ENCODE data around the gene GSTO2.

Gene GSTO2

GRCh38 chr10:104257235-104257634, 11.7 kb upstream of the GSTO2 start:
- Mint-ChIP-seq H3K9me3 (no peaks in the 10 kb centered on the region), H3K27me3 (no peaks in the 10 kb centered on the region), H3K27ac (no peak overlapping the region), H3K4me1 (peaks cover 76% of the 10 kb centered on the region), H3K4me3 (no peak overlapping the region), H3K36me3 (peaks cover 51% of the 10 kb centered on the region)
- no peak for DNase-seq
- CTCF ChIA-PET = interaction anchor here (0.6 to 2.4 kb wide), 2 partner anchors 17 to 538 kb away, joined by 3 to 17 read pairs; no protein-coding TSS in a partner anchor

- Mint-ChIP-seq H3K4me1 (peaks cover 74% of the 10 kb centered on the region), H3K36me3 (peaks cover 54% of the 10 kb centered on the region), H3K9me3 (no peaks in the 10 kb centered on the region), H3K27ac (no peak overlapping the region), H3K4me3 (no peak overlapping the region), H3K27me3 (no peaks in the 10 kb centered on the region)
- DNase-seq = no peak
- CTCF ChIA-PET = no interaction called here
Measured at GRCh38 chr10:104258209-104258608, 10.8 kb upstream of the GSTO2 start.

- Mint-ChIP-seq H3K9me3 (no peaks in the 10 kb centered on the region), H3K4me3 (no peak overlapping the region), H3K4me1 (peaks cover 73% of the 10 kb centered on the region), H3K27ac (peak overlapping the region; percentile 39), H3K27me3 (no peaks in the 10 kb centered on the region), H3K36me3 (peaks cover 61% of the 10 kb centered on the region)
- no peak for DNase-seq
- CTCF ChIA-PET = interaction anchor here (0.9 kb wide), 1 partner anchor 92 kb away, joined by 4 read pairs; no protein-coding TSS in a partner anchor
Measured at GRCh38 chr10:104259456-104259855, 9.5 kb upstream of the GSTO2 start.

- DNase-seq = no peak
- CTCF ChIA-PET = interaction anchor here (0.9 to 3.4 kb wide), 3 partner anchors 14 to 91 kb away, joined by 3 to 19 read pairs (median 4); no protein-coding TSS in a partner anchor
- Mint-ChIP-seq H3K27ac (peak overlapping the region; percentile 50), H3K4me3 (no peak overlapping the region), H3K4me1 (peaks cover 76% of the 10 kb centered on the region), H3K36me3 (peaks cover 63% of the 10 kb centered on the region), H3K27me3 (no peaks in the 10 kb centered on the region), H3K9me3 (no peaks in the 10 kb centered on the region)
Measured at GRCh38 chr10:104259999-104260774, 8.8 kb upstream of the GSTO2 start.

- H3K4me1 Mint-ChIP-seq = peaks cover 79% of the 10 kb centered on the region
- no peaks in the 10 kb centered on the region for H3K27me3 Mint-ChIP-seq
- H3K4me3 Mint-ChIP-seq = no peak overlapping the region
- no peak for DNase-seq
- H3K27ac Mint-ChIP-seq = peak overlapping the region; percentile 50
- CTCF ChIA-PET = interaction anchor here (1.0 to 3.4 kb wide), 2 partner anchors 14 to 30 kb away, joined by 3 to 19 read pairs; no protein-coding TSS in a partner anchor
- no peaks in the 10 kb centered on the region for H3K9me3 Mint-ChIP-seq
- peaks cover 66% of the 10 kb centered on the region for H3K36me3 Mint-ChIP-seq
Measured at GRCh38 chr10:104260775-104261115, 8.2 kb upstream of the GSTO2 start.

DNA sequence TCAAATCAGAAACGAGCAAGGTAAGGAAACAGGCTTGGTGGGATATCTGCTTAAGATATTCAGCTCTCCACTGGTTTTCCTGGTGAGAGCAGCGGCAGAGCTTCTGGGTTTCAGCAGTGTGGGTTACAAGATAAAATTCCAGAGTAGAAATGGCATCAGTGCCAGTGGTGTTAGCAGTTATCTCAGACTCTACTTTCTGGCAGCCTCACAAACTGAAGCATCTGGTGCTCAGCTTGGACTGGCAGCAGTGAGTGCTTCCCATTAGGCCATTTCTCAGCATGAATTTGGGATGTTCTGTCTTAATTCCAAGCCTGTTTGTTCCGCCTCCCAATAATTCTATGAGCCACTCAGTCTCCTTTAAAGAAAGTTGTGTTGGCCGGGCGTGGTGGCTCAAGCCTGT, 6.9 kb upstream of the GSTO2 start:
- no peaks in the 10 kb centered on the region for H3K9me3 Mint-ChIP-seq
- H3K4me1 Mint-ChIP-seq = peaks cover 78% of the 10 kb centered on the region
- CTCF ChIA-PET = interaction anchor here (1.8 to 3.4 kb wide), 2 partner anchors 13 to 44 kb away, joined by 4 to 19 read pairs; no protein-coding TSS in a partner anchor
- no peak for DNase-seq
- no peak overlapping the region for H3K27ac Mint-ChIP-seq
- H3K4me3 Mint-ChIP-seq = no peak overlapping the region
- H3K27me3 Mint-ChIP-seq = no peaks in the 10 kb centered on the region
- H3K36me3 Mint-ChIP-seq = peaks cover 71% of the 10 kb centered on the region

DNA sequence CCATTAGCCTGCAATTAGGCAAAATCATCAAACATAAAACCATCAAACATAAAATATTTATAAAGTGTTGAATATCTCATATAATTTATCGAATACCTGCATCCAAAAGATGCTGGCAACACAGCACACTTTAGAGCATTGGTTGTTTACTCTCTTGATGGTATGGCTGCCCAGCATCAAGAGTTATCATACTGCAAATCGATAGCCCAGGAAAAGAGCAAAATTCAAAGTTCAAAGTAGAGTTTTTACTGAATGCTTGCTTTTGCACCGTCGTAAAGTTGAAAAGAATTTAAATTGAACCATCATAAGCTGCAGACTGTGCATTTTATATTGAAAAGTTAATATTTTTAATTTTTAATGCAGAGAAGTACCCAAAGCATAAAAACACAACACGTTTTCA, 4.2 kb upstream of the GSTO2 start:
- CTCF ChIA-PET = no interaction called here
- H3K9me3 Mint-ChIP-seq = no peaks in the 10 kb centered on the region
- H3K4me3 Mint-ChIP-seq = no peak overlapping the region
- no peak for DNase-seq
- peaks cover 75% of the 10 kb centered on the region for H3K4me1 Mint-ChIP-seq
- H3K27me3 Mint-ChIP-seq = no peaks in the 10 kb centered on the region
- H3K36me3 Mint-ChIP-seq = peaks cover 64% of the 10 kb centered on the region
- no peak overlapping the region for H3K27ac Mint-ChIP-seq

DNA sequence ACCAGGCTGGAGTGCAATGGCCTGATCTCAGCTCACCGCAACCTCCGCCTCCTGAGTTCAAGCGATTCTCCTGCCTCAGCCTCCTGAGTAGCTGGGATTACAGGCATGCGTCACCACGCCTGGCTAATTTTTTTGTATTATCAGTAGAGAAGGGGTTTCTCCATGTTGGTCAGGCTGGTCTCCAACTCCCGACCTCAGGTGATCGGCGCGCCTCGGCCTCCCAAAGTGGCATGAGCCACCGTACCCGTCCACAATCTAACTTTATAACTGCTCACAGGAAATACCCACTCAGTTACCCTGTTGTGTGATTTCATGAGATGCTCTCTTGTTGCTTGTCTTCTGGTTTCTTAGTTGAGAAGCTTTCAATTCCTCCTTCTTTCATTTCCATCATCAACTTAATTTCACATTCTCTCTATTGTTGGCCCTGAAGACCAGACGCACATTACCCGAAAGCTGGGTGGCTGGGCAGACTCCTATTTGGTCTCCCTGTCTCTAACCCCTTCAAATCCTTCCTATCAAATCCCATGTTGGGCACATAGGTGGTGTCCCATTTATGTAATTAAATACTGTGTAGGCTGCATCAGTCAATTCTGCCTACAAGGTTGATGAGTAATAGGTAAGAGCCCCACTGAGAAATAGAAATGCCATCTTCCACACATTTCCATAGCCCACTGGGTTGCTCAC, 1.1 kb upstream of the GSTO2 start:
- Mint-ChIP-seq H3K4me1 (peaks cover 53% of the 10 kb centered on the region), H3K27ac (peak overlapping the region; percentile 95), H3K27me3 (no peaks in the 10 kb centered on the region), H3K36me3 (peaks cover 38% of the 10 kb centered on the region), H3K4me3 (peak overlapping the region; percentile 92), H3K9me3 (no peaks in the 10 kb centered on the region)
- CTCF ChIA-PET = interaction anchor here (1.3 kb wide), 1 partner anchor 13 kb away, joined by 3 read pairs; the partner anchor contains the start of gene GSTO1
- DNase-seq = no peak

DNA sequence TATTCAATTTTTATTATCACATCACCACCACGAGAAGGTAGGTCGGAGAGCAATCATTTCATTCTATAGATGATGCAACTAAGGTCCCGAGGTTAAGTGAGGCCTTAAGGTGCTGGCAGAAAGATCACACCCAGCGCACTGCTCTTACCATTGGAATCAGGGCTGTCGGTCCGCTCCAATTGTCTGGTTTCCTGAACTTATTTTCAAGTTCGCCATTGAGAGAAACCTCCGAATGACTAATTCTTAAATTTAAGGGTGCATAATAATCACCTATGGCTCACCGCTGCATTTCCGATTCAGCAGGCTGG, 625 bp upstream of the GSTO2 start:
- Mint-ChIP-seq H3K4me3 (peak overlapping the region; percentile 92), H3K27me3 (no peaks in the 10 kb centered on the region), H3K36me3 (peaks cover 38% of the 10 kb centered on the region), H3K4me1 (peaks cover 52% of the 10 kb centered on the region), H3K27ac (peak overlapping the region; percentile 95), H3K9me3 (no peaks in the 10 kb centered on the region)
- DNase-seq = no peak
- CTCF ChIA-PET = interaction anchor here (1.5 kb wide), 1 partner anchor 14 kb away, joined by 5 read pairs; the partner anchor contains the start of gene GSTO1

DNA sequence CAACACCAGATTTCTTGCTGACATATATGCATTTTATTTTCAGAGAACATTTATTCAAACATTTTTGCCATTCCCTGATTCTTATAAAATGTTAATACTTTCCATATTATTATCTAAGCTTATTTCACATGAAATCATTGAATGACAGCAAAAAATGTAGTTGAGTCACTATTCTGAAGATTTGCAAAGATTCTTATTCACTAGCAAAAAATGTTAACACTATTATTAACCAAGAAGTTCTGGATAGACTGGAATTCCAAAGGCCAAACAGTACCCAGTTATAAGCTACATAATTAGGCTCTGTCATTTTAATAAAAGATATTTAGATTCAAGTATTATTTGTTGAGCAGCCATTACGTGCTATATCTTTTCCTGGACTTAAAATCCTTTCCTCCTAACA, 4.3 kb downstream of the GSTO2 start:
- peaks cover 4% of the 10 kb centered on the region for H3K36me3 Mint-ChIP-seq
- no peak for DNase-seq
- no peak overlapping the region for H3K4me3 Mint-ChIP-seq
- H3K27ac Mint-ChIP-seq = no peak overlapping the region
- H3K9me3 Mint-ChIP-seq = no peaks in the 10 kb centered on the region
- CTCF ChIA-PET = interaction anchor here (0.6 to 5.8 kb wide), 14 partner anchors 10 to 80 kb away, joined by 3 to 66 read pairs (median 18); partner anchors contain the start of genes CFAP43, CFAP58 and ITPRIP
- peaks cover 26% of the 10 kb centered on the region for H3K27me3 Mint-ChIP-seq
- peaks cover 15% of the 10 kb centered on the region for H3K4me1 Mint-ChIP-seq

DNA sequence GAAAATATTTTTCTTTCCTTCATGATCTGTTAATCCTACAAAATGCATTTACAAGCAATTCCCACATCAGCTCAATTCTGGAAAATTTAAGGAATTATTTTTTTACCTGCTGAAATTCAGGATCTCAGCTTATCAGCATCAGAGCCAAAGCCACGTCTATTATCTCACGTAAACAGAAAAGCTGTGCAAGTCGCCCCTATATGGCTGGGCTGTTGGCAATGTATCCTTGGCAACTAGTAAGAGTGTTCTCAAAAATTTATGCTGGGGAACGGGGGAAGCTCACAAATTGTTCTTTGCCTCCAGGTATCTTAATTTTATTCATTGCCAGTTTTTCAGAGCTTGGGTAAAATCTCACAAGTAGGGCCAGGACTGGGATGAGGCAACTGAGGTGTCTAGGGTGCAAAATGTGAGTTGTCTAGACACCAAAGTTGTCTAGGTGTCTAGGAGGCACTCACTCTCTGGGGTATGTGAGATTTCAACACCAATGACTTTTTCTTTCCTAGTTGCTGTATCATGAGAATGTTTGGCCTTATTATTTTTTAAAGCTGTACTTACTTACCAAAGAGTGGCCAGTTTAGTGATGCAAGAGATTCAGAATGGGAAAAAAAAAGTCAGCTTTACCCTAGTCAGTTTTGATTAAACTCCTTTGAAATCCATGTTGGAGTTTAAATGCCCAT, 5.1 kb downstream of the GSTO2 start:
- peaks cover 28% of the 10 kb centered on the region for H3K27me3 Mint-ChIP-seq
- H3K9me3 Mint-ChIP-seq = no peaks in the 10 kb centered on the region
- H3K36me3 Mint-ChIP-seq = no peaks in the 10 kb centered on the region
- DNase-seq = no peak
- no peak overlapping the region for H3K4me3 Mint-ChIP-seq
- CTCF ChIA-PET = interaction anchor here (0.6 to 5.8 kb wide), 30 partner anchors 9 to 561 kb away, joined by 3 to 66 read pairs (median 6); partner anchors contain the start of genes CFAP43, CFAP58, GSTO1 and ITPRIP
- no peak overlapping the region for H3K27ac Mint-ChIP-seq
- H3K4me1 Mint-ChIP-seq = peaks cover 11% of the 10 kb centered on the region

GRCh38 chr10:104274762-104275721, 6.1 kb downstream of the GSTO2 start:
- H3K4me1 Mint-ChIP-seq = peaks cover 6% of the 10 kb centered on the region
- H3K27me3 Mint-ChIP-seq = peaks cover 33% of the 10 kb centered on the region
- H3K27ac Mint-ChIP-seq = no peak overlapping the region
- peak; percentile 62 for DNase-seq
- CTCF ChIA-PET = interaction anchor here (0.7 to 5.8 kb wide), 29 partner anchors 8 to 562 kb away, joined by 3 to 66 read pairs (median 7); partner anchors contain the start of genes CFAP43, CFAP58, GSTO1 and ITPRIP
- H3K9me3 Mint-ChIP-seq = no peaks in the 10 kb centered on the region
- H3K4me3 Mint-ChIP-seq = no peak overlapping the region
- H3K36me3 Mint-ChIP-seq = no peaks in the 10 kb centered on the region

DNA sequence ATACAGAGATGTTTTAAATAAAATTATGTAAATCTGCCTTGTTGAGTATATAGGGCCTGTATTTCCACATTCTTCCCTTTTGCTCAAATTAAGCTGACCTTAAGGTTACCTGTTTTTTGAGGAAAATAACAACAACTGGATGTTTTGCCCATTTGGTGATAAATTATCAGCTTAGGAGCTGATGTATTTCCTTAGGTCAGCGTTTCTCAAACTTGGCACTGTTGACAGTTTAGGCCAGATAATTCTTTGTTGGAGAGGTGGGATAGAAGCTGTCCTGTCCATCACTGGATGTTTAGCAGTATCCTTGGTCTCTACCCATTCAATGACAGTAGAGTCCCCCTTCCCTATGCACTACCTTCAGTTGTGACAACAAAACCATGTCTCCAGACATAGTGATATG, 7.2 kb downstream of the GSTO2 start:
- CTCF ChIA-PET = interaction anchor here (1.1 to 5.8 kb wide), 10 partner anchors 10 to 563 kb away, joined by 6 to 66 read pairs (median 20); partner anchors contain the start of gene ITPRIP
- no peaks in the 10 kb centered on the region for H3K36me3 Mint-ChIP-seq
- H3K9me3 Mint-ChIP-seq = no peaks in the 10 kb centered on the region
- peaks cover 6% of the 10 kb centered on the region for H3K4me1 Mint-ChIP-seq
- H3K4me3 Mint-ChIP-seq = no peak overlapping the region
- no peak overlapping the region for H3K27ac Mint-ChIP-seq
- no peak for DNase-seq
- H3K27me3 Mint-ChIP-seq = peaks cover 38% of the 10 kb centered on the region

Data from activated naive CD4-positive, alpha-beta T cell treated with anti-CD3 and anti-CD28 coated beads, Interleukin-2, amount 10 ng/mL, durations not matched to agents 7 days and 5 days (primary cell).